Vagina (tissue), 2 donors: ENCODE measurements around the gene SLC39A7. TPM values are rescaled to one million over a fixed set of nuclear protein-coding genes. Genes with fewer than 3 reads are reported as not detected.

Source experiments
- DNase-seq, 2 donors: peaks; one replicate each; pipeline ENCODE4 v3.0.0-alpha.2; 2017; ENCODE audit errors: extremely low spot score in 2 of 2
- H3K27ac ChIP-seq: fragments of 200-600 bp; sonication (generic); one replicate; pipeline ENCODE4 v1.5.1; 2019
- H3K27me3 ChIP-seq: fragments of 200-600 bp; sonication (generic); one replicate; pipeline ENCODE4 v1.5.1; 2019
- H3K36me3 ChIP-seq, 2 donors: fragments of 200-600 bp; sonication (generic); one replicate each; pipeline ENCODE4 v1.5.1; 2017 to 2019
- H3K4me1 ChIP-seq: fragments of 200-600 bp; sonication (generic); one replicate; pipeline ENCODE4 v1.5.1; 2019
- H3K4me3 ChIP-seq, 2 donors: fragments of 200-600 bp; sonication (generic); 1 replicate in 1 of 2; 2 replicates in 1 of 2; pipeline ENCODE4 v1.5.1; 2016 to 2019
- H3K9me3 ChIP-seq: fragments of 200-600 bp; sonication (generic); one replicate; pipeline ENCODE4 v1.5.1; 2019
- CTCF ChIP-seq, 3 experiments: fragments of 450-650 bp in 2 of 3; fragments of 200-600 bp in 1 of 3; sonication (generic) in 1 of 3; IDR thresholded peaks; one replicate each; pipeline ENCODE4 v1.5.1; 2017 to 2019; ENCODE audit warnings: antibody characterized with exemption in 3 of 3, mild to moderate bottlenecking in 2 of 3, moderate library complexity in 2 of 3
- POLR2A ChIP-seq, 2 donors: fragments of 450-650 bp; IDR thresholded peaks; one replicate each; pipeline ENCODE4 v1.6.1; 2017; ENCODE audit warnings: antibody characterized with exemption in 2 of 2, mild to moderate bottlenecking in 2 of 2, moderate library complexity in 2 of 2
- POLR2AphosphoS5 ChIP-seq, 2 donors: sonication (generic); formaldehyde crosslinking; IDR thresholded peaks; one replicate each; pipeline ENCODE4 v1.9.0; 2017; ENCODE audit warnings: antibody characterized with exemption in 2 of 2, mild to moderate bottlenecking in 2 of 2, low read depth in 1 of 2; ENCODE audit not compliant: insufficient read depth in 1 of 2
- intact Hi-C: fragments of 100-400 bp; cut with DNase I; formaldehyde crosslinking; loops from one replicate; pipeline ENCODE4 v1.15.1; 2023
- total RNA-seq: library from RNA; depleted of rRNA; stranded (reverse); fragments of >200 nt; gene quantifications from one replicate; pipeline ENCODE4 v1.2.3, GENCODE V29; 2016

Gene SLC39A7
- total RNA-seq, 1 donor from 2014 or later: 36.3 TPM

DNA sequence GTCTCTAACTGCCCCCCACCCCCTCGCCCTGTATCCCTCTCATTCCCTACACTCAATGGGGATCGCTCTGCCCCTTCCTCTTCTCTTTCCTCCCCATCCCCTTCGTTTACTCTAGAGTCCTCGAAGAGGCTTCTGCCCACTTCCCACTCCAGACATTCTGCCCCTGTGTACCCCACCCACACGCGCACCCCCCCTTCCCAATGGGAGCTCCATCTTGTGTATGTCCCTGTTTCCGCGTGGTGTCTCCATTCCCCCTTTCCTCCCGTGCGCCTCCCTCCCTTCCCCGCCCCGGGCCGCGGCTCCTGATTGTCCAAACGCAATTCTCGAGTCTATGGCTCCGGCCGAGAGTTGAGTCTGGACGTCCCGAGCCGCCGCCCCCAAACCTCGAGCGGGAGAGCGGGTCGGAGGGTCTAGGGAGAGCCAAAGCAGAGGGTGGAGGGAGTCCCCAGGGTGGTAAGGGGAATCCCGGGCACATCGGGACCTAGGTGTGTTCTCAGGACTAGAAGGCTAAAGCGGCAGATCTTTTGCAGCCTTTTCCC, 7.0 kb downstream of the SLC39A7 start:
- Histone ChIP-seq H3K27me3 (no peaks in the 10 kb centered on the region), H3K27ac (peak overlapping the region; percentile 98), H3K36me3 (peaks cover 0 to 24% of the 10 kb centered on the region in 2 donors), H3K4me3 (peak overlapping the region; percentile 85 to 93), H3K9me3 (no peaks in the 10 kb centered on the region), H3K4me1 (peaks cover 55% of the 10 kb centered on the region)
- intact Hi-C loops: loop anchor here (10.0 kb wide), 1 partner anchor 1023 kb away; the partner anchor contains the start of gene AGER
- no peak for DNase-seq
- TF ChIP-seq POLR2A (IDR thresholded peaks at IDR 0.05) (no peak), POLR2AphosphoS5 (IDR thresholded peaks at IDR 0.05; ENCODE audit: insufficient read depth in 1 of 2, low read depth in 1 of 2) (no peak), CTCF (IDR thresholded peaks at IDR 0.05) (no peak)

DNA sequence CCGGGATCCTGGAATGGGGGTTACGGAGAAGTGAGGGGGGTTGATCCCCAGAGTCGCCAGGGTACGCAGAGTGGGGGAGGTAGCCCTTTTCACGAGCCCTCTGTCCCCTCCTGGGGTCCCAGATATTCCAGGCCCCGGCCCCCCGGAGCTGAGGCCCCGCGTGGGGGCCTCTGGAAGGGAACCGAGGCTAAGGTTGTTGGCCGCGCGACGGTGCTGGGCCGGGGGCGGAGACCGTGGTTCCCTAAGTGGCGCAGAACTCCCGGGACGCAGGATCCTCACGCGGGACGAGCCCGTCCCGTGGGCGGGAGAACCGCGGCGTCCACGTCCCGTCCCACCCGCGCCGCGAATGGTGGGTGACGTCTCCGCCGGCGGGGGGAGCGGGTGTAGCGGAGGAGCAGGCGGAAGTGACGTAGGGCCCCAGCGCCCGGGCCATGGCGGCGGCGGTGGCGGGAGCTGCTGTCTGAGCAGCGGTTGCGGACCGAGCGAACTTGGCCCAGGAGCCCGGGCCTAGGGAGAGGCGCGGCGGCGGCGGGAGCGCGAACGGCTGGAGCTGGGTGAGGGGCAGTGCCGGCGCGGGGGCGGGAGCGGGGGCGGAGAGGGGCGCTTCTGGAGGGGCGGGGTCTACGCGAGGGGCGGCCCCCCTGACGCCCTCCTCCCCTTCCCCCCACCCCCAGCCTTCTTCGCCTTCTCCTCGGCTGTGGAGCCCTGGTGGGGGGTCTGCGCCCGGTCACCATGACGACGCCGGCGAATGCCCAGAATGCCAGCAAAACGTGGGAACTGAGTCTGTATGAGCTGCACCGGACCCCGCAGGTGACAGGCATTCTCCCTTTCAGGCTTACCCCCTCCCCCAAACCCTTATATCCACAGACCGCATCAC, 7.7 kb downstream of the SLC39A7 start, which contains the start of gene RING1:
RING1 (plus strand) TSS at position 410 of the 877 bp plus-strand sequence; CDS start at position 733, 323 bp downstream.
- Histone ChIP-seq H3K27me3 (no peaks in the 10 kb centered on the region), H3K9me3 (no peaks in the 10 kb centered on the region), H3K27ac (peak within 1 kb of the TSS; percentile 98), H3K4me3 (peak within 1 kb of the TSS; percentile 85 to 93), H3K4me1 (peaks cover 56% of the 10 kb centered on the region), H3K36me3 (peaks cover 0 to 17% of the 10 kb centered on the region in 2 donors)
- no peak for DNase-seq
- intact Hi-C loops: loop anchor here (10.0 kb wide), 1 partner anchor 1024 kb away; the partner anchor contains the start of gene AGER
- TF ChIP-seq POLR2A (IDR thresholded peaks at IDR 0.05) (peak; percentile 49 to 99), CTCF (IDR thresholded peaks at IDR 0.05) (no peak), POLR2AphosphoS5 (IDR thresholded peaks at IDR 0.05; ENCODE audit: insufficient read depth in 1 of 2, low read depth in 1 of 2) (peak; percentile 65 to 100)

DNA sequence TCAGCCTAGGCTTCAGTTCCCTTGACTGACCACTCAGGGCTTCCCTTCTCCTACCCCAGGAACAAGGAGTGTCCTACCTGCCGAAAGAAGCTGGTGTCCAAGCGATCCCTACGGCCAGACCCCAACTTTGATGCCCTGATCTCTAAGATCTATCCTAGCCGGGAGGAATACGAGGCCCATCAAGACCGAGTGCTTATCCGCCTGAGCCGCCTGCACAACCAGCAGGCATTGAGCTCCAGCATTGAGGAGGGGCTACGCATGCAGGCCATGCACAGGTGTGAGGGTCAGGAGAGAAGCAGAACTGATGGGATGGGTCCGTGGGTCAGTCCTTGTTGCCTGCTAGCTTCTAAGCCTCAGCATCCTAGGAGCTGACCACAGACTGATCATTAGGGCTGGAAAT, 9.2 kb downstream of the SLC39A7 start:
- Histone ChIP-seq H3K27me3 (no peaks in the 10 kb centered on the region), H3K4me1 (peaks cover 41% of the 10 kb centered on the region), H3K36me3 (peaks cover 0 to 12% of the 10 kb centered on the region in 2 donors), H3K27ac (no peak overlapping the region), H3K4me3 (no peak overlapping the region), H3K9me3 (no peaks in the 10 kb centered on the region)
- DNase-seq: no peak
- intact Hi-C loops: loop anchor here (10.0 kb wide), 1 partner anchor 1025 kb away; the partner anchor contains the start of gene AGER
- TF ChIP-seq POLR2AphosphoS5 (IDR thresholded peaks at IDR 0.05; ENCODE audit: insufficient read depth in 1 of 2, low read depth in 1 of 2) (no peak), CTCF (IDR thresholded peaks at IDR 0.05) (no peak), POLR2A (IDR thresholded peaks at IDR 0.05) (no peak)

GRCh38 chr6:33211136-33211535, 10.5 kb downstream of the SLC39A7 start:
- Histone ChIP-seq H3K4me1 (peaks cover 35% of the 10 kb centered on the region), H3K9me3 (no peaks in the 10 kb centered on the region), H3K36me3 (peaks cover 0 to 12% of the 10 kb centered on the region in 2 donors), H3K27ac (no peak overlapping the region), H3K27me3 (no peaks in the 10 kb centered on the region), H3K4me3 (no peak overlapping the region)
- TF ChIP-seq POLR2AphosphoS5 (IDR thresholded peaks at IDR 0.05; ENCODE audit: insufficient read depth in 1 of 2, low read depth in 1 of 2) (no peak), POLR2A (IDR thresholded peaks at IDR 0.05) (no peak), CTCF (IDR thresholded peaks at IDR 0.05) (no peak)
- intact Hi-C loops: no loop called here
- DNase-seq: no peak
